Endothelial cell of umbilical vein (primary cell): ENCODE data around the gene KREMEN1. TPM values are rescaled to one million over a fixed set of nuclear protein-coding genes. Genes with fewer than 3 reads are reported as not detected.

Source experiments
- BruUV-seq: library from RNA; stranded (reverse); fragments of 400-500 nt; replicated peaks from 2 replicates; lab custom pipeline; 2021; lab: Mats Ljungman, UMichigan
- CTCF ChIA-PET: fragments of 300-600, 350-600 bp; sonication (Branson Sonifier 250); formaldehyde crosslinking; loops from one replicate; lab custom pipeline; 2021; ENCODE audit warnings: antibody characterized with exemption, inconsistent platforms; lab: Charles Lee
- POLR2A ChIA-PET: fragments of 300-600, 350-600 bp; sonication (Branson Sonifier 250); formaldehyde crosslinking; loops from one replicate; lab custom pipeline; 2021; ENCODE audit warnings: antibody characterized with exemption, inconsistent platforms; lab: Charles Lee
- DNase-seq: peaks from one replicate; pipeline ENCODE4 v3.0.0-alpha.2; 2011; ENCODE audit warnings: low read depth, low spot score
- FAIRE-seq: peaks from 2 replicates; lab custom pipeline; 2011; peaks lifted over from hg19 to GRCh38; lab: Jason Lieb, UNC
- H2AFZ ChIP-seq: 2 replicates; pipeline ENCODE4 v1.6.0; 2012; ENCODE audit warnings: low read depth, low read length, control low read depth, inconsistent platforms
- H3K27ac ChIP-seq: 2 replicates; pipeline ENCODE4 v1.5.1; 2011; ENCODE audit warnings: low read depth, mild to moderate bottlenecking, control low read depth, low read length, moderate library complexity; ENCODE audit not compliant: insufficient read depth
- H3K27me3 ChIP-seq, 2 experiments: 2 replicates each; pipeline versions ENCODE4 v1.6.0 to v1.6.1; 2011; ENCODE audit warnings: low read length in 2 of 2, mixed read lengths in 1 of 2; ENCODE audit not compliant: control insufficient read depth in 2 of 2, insufficient read depth in 2 of 2
- H3K36me3 ChIP-seq, 2 experiments: 2 replicates in 1 of 2; 3 replicates in 1 of 2; pipeline ENCODE4 v1.5.1; 2011; ENCODE audit warnings: low read length in 2 of 2, mild to moderate bottlenecking in 1 of 2, moderate library complexity in 1 of 2; ENCODE audit not compliant: control insufficient read depth in 2 of 2, insufficient read depth in 2 of 2; ENCODE audit errors: extremely low read depth in 1 of 2
- H3K4me1 ChIP-seq: 3 replicates; pipeline ENCODE4 v1.5.1; 2011; ENCODE audit warnings: mild to moderate bottlenecking, low read length; ENCODE audit not compliant: control insufficient read depth, insufficient read depth; ENCODE audit errors: extremely low read depth
- H3K4me2 ChIP-seq: 2 replicates; pipeline ENCODE4 v1.6.1; 2011; ENCODE audit warnings: low read length, control low read depth, mixed read lengths; ENCODE audit not compliant: insufficient read depth
- H3K4me3 ChIP-seq, 3 experiments: fragments of 200-600 bp in 1 of 3; sonication (generic), shearing (Covaris generic) in 1 of 3; replicated peaks in 1 of 3; 2 replicates each; pipeline ENCODE4 v1.5.1; 2011 to 2016; ENCODE audit warnings: control low read depth in 3 of 3, low read length in 3 of 3, mild to moderate bottlenecking in 2 of 3, inconsistent platforms in 1 of 3, low read depth in 1 of 3, moderate library complexity in 1 of 3; ENCODE audit not compliant: insufficient read depth in 1 of 3
- H3K79me2 ChIP-seq: 2 replicates; pipeline ENCODE4 v1.6.0; 2012; ENCODE audit warnings: low read length, inconsistent platforms; ENCODE audit not compliant: control insufficient read depth, insufficient read depth
- H3K9ac ChIP-seq: replicated peaks from 2 replicates; pipeline ENCODE3; 2011; ENCODE audit warnings: low read length, control low read depth; ENCODE audit not compliant: insufficient read depth; ENCODE audit errors: extremely low read depth
- H3K9me1 ChIP-seq: replicated peaks from 3 replicates; pipeline ENCODE4 v1.6.0; 2011; ENCODE audit warnings: mild to moderate bottlenecking, low read length; ENCODE audit not compliant: control insufficient read depth, insufficient read depth; ENCODE audit errors: extremely low read depth
- H3K9me3 ChIP-seq: replicated peaks from 2 replicates; pipeline ENCODE4 v1.5.1; 2012; ENCODE audit warnings: low read length, inconsistent platforms; ENCODE audit not compliant: control insufficient read depth, insufficient read depth
- H4K20me1 ChIP-seq: replicated peaks from 2 replicates; pipeline ENCODE3; 2011; ENCODE audit warnings: mild to moderate bottlenecking, low read length; ENCODE audit not compliant: control insufficient read depth, insufficient read depth; ENCODE audit errors: extremely low read depth
- CTCF ChIP-seq, 2 donors: IDR thresholded peaks; 1 replicate in 1 of 2; 2 replicates in 1 of 2; pipeline ENCODE4 v1.5.1; 2011; ENCODE audit warnings: low read length in 2 of 2, mild to moderate bottlenecking in 2 of 2, moderate library complexity in 2 of 2, control low read depth in 1 of 2, inconsistent platforms in 1 of 2, low read depth in 1 of 2; ENCODE audit not compliant: insufficient read depth in 1 of 2; ENCODE audit errors: extremely low read depth in 1 of 2
- EZH2 ChIP-seq: IDR thresholded peaks from 2 replicates; pipeline ENCODE4 v1.6.1; 2012; ENCODE audit warnings: borderline replicate concordance, low read depth, mild to moderate bottlenecking, moderate library complexity, low read length, inconsistent platforms; ENCODE audit not compliant: severe bottlenecking
- FOS ChIP-seq: IDR thresholded peaks from 2 replicates; pipeline ENCODE4 v1.6.1; 2011; ENCODE audit warnings: mild to moderate bottlenecking, low read length, moderate library complexity, borderline replicate concordance; ENCODE audit not compliant: insufficient read depth
- GATA2 ChIP-seq: IDR thresholded peaks from 2 replicates; pipeline ENCODE4 v1.7.0; 2011; ENCODE audit warnings: low read depth, mild to moderate bottlenecking, moderate library complexity, mixed read lengths, low read length; ENCODE audit not compliant: insufficient read length, insufficient read depth
- JUN ChIP-seq: IDR thresholded peaks from 2 replicates; pipeline ENCODE4 v1.6.1; 2011; ENCODE audit warnings: borderline replicate concordance, low read depth; ENCODE audit not compliant: insufficient read length, insufficient read depth
- MAX ChIP-seq: IDR thresholded peaks from 2 replicates; pipeline ENCODE4 v1.6.1; 2011; ENCODE audit not compliant: insufficient read depth, insufficient read length
- MYC ChIP-seq: IDR thresholded peaks from one replicate; pipeline ENCODE4 v1.6.1; 2011; ENCODE audit warnings: mild to moderate bottlenecking, low read depth, low read length
- POLR2A ChIP-seq: IDR thresholded peaks from 2 replicates; pipeline ENCODE4 v1.6.1; 2012; ENCODE audit warnings: low read depth, mild to moderate bottlenecking, control low read depth, low read length
- POLR2AphosphoS5 ChIP-seq: IDR thresholded peaks from 2 replicates; pipeline ENCODE4 v1.6.1; 2012; ENCODE audit warnings: low read depth, mild to moderate bottlenecking, control low read depth, low read length, moderate library complexity; ENCODE audit not compliant: insufficient read depth
- dilution Hi-C: fragments of 300-500 bp; cut with MboI; formaldehyde crosslinking; loops from one replicate; pipeline ENCODE4 v1.15.0; 2019; ENCODE audit warnings: low sequenced_read_pairs; ENCODE audit not compliant: extremely low pct_ligation_motif_present
- intact Hi-C: fragments of 100-400 bp; cut with micrococcal nuclease; formaldehyde crosslinking; loops from one replicate; pipeline ENCODE4 v1.10.0; 2022
- polyA plus RNA-seq, 4 experiments: library from polyadenylated mRNA; depleted of rRNA in 3 of 4; stranded (reverse) in 3 of 4; unstranded in 1 of 4; fragments of >200 nt; gene quantifications; 2 replicates each; pipeline versions ENCODE4 v1.2.1 to v1.2.3, GENCODE V29; 2011 to 2012; ENCODE audit warnings: missing spikeins in 1 of 4
- total RNA-seq: library from RNA; stranded (reverse); gene quantifications from 2 replicates; pipeline ENCODE4 v1.2.3, GENCODE V29; 2021

Gene KREMEN1
- total and polyA plus RNA-seq, 2 donors (not counting 3 experiments of a cell fraction or from before 2014, with no cell fraction given), result 0.58 to 1.1 TPM

DNA sequence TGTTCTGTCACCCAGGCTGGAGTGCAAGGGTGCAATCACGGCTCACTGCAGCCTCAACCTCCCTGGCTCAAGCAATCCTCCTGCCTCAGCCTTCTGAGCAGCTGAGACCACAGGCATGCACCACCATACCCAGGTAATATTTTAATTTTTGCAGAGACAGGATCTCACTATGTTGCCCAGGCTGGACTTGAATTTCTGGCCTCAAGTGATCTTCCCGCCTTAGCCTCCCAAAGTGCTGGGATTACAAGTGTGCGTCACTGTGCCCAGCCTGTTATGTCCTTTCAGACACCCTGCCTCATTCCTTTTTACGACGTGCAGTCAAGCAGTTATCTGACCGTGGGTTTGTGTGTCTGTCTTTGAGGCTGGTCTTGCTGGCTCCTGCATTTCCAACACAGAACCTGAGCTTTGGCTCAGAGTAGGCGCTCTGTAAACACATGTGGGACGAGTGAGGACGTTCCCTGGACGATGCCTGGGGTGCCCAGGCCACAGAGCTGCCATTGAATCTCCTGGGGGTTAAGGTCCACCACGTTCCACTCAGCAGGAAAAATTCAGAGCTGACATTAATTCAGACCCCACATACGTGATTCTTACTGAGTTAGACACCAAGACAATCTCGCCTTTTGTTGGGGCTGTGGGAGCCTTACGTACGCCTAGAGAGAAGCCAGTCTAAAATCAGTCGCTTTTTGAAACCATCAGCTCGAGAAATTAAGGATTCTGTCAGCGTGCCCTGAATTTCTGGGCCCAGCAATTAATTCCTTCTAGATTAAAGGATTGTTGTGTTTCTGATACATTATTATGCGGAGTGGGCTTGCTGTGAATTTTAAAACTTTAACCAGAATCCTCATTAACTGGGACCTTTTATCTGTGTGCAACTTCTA lies 111.4 kb downstream of the KREMEN1 start:
- ChIA-PET POLR2A (no interaction called here), CTCF (interaction anchor here (1.0 to 1.9 kb wide), 4 partner anchors 8 to 584 kb away, joined by 3 to 9 read pairs (median 3); no protein-coding TSS in a partner anchor)
- H3K27me3 ChIP-seq, result no peaks in the 10 kb centered on the region

More for the DNA sequence above, 111.4 kb downstream of the KREMEN1 start:
- FAIRE-seq (no peak), DNase-seq (no peak)
- no peaks in the 10 kb centered on the region for H3K9me1 ChIP-seq
- H3K9ac ChIP-seq, result no peak overlapping the region
- TF ChIP-seq POLR2AphosphoS5, result no peak
- TF ChIP-seq GATA2, result no peak
- TF ChIP-seq POLR2A, result no peak
- TF ChIP-seq MYC, result no peak
- TF ChIP-seq EZH2, result no peak
- TF ChIP-seq MAX, result no peak
- no peak for TF ChIP-seq CTCF (IDR thresholded peaks at IDR 0.05; ENCODE audit: extremely low read depth in 1 of 2, insufficient read depth in 1 of 2, low read depth in 1 of 2, low read length in 2 of 2)
- no peak for TF ChIP-seq FOS
- no peak for TF ChIP-seq JUN
- intact Hi-C loops (no loop called here), dilution Hi-C loops (no loop called here)
- no peak overlapping the region for H3K4me3 ChIP-seq
- H3K9me3 ChIP-seq, result no peaks in the 10 kb centered on the region
- no peaks in the 10 kb centered on the region for H3K79me2 ChIP-seq
- no peaks in the 10 kb centered on the region for H3K36me3 ChIP-seq
- H3K27ac ChIP-seq, result no peak overlapping the region
- no peaks in the 10 kb centered on the region for H3K4me1 ChIP-seq
- no peak overlapping the region for H2AFZ ChIP-seq
- H4K20me1 ChIP-seq, result no peaks in the 10 kb centered on the region
- H3K4me2 ChIP-seq, result no peak overlapping the region
- BruUV-seq, result no TSS peak
